K562 (cell line): ENCODE data around the gene IGLON5. TPM values are rescaled to one million over a fixed set of nuclear protein-coding genes. Genes with fewer than 3 reads are reported as not detected.

Experiments
- FIP1L1 ChIP-seq: fragments of 200-400 bp; formaldehyde crosslinking; IDR thresholded peaks from 2 replicates; pipeline ENCODE4 v1.6.1; 2018; ENCODE audit warnings: mild to moderate bottlenecking, low read depth, low read length; ENCODE audit not compliant: poor library complexity, severe bottlenecking
- HDAC6 ChIP-seq: IDR thresholded peaks from 2 replicates; pipeline ENCODE4 v1.6.1; 2012; ENCODE audit warnings: low read depth, mild to moderate bottlenecking, control low read depth, inconsistent platforms, low read length, moderate library complexity
- MAFF ChIP-seq: IDR thresholded peaks from 2 replicates; pipeline ENCODE4 v1.6.1; 2012; ENCODE audit warnings: low read length, improper control_type of control experiment
- TAF9B ChIP-seq: fragments of 450-650 bp; IDR thresholded peaks from 2 replicates; pipeline ENCODE4 v1.6.1; 2018; ENCODE audit warnings: mild to moderate bottlenecking; ENCODE audit not compliant: partially characterized antibody
- ZBTB8A ChIP-seq: fragments of 450-650 bp; IDR thresholded peaks from 2 replicates; pipeline ENCODE4 v1.6.1; 2018; ENCODE audit warnings: mild to moderate bottlenecking, moderate library complexity; ENCODE audit not compliant: partially characterized antibody
- ZNF134 ChIP-seq: fragments of 250-450 bp; sonication (Bioruptor Pico); conservative IDR thresholded peaks from 2 replicates; pipeline ENCODE4 v1.4.0; 2020
- polyA plus RNA-seq, 8 experiments: library from polyadenylated mRNA; depleted of rRNA in 4 of 8; stranded (reverse) in 5 of 8; unstranded in 3 of 8; fragments of >200 nt; fragmentation: Nextera tagmentation in 2 of 8; fragmentation: Illumina TruSeq in 1 of 8; extraction: Ambion mirVana in 2 of 8; extraction: Trizol in 1 of 8; gene quantifications; 2 replicates each; pipeline versions ENCODE4 v1.2.1 to v1.2.3, GENCODE V29; 2011 to 2014; ENCODE audit warnings: inconsistent platforms in 1 of 8, missing spikeins in 1 of 8
- total RNA-seq, 7 experiments: library from RNA; depleted of rRNA in 6 of 7; stranded (reverse); fragments of >200 nt in 6 of 7; fragmentation: Illumina TruSeq in 2 of 7; extraction: Trizol in 2 of 7; gene quantifications; 2 replicates each; pipeline versions ENCODE4 v1.2.1 to v1.2.3, GENCODE V29; 2011 to 2021; ENCODE audit warnings: low replicate concordance in 1 of 7
- TF ChIP-seq, protein P1 (sequence below): fragments of 250-450 bp; sonication (Bioruptor Pico); IDR thresholded peaks from 2 replicates; pipeline ENCODE4 v1.5.0; 2020; ENCODE audit warnings: mild to moderate bottlenecking, borderline replicate concordance
- TF ChIP-seq, protein P2 (sequence below): fragments of 150-350 bp; conservative IDR thresholded peaks from 2 replicates; pipeline ENCODE4 v1.6.1; 2014; ENCODE audit warnings: low read length
- TF ChIP-seq, protein P3 (sequence below): fragments of 450-650 bp; IDR thresholded peaks from 2 replicates; pipeline ENCODE4 v1.6.1; 2018; ENCODE audit not compliant: partially characterized antibody
- TF ChIP-seq, protein P4 (sequence below): fragments of 250-450 bp; sonication (Bioruptor Pico); IDR thresholded peaks from 2 replicates; pipeline ENCODE4 v1.4.0; 2020

Gene IGLON5
- total and polyA plus RNA-seq, 9 of the 15 experiments (the other 6 are each of a cell fraction or from before 2014, with no cell fraction given), result 0.03 to 0.22 (median 0.14) TPM; not detected in 2

DNA sequence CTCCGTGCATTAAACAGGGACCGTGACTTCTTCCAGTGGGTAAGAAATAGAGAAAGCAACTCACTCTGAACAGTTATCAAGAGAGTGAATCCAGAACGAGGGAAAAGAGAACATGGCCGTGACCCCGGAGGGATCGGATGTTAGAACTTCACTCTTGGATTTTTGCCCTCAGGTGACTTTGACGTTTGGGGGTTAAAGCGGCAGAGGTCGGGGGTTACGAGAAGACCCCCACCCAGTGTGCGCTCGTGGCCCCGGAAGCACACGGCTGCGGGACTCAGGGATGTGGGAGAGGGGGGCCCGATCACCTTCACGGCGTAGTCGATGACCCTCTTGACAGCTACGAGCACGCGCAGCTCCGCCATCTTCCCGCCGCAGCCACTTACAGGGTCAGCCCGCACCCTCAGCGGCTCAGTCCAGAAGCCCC is 54.5 kb downstream of the IGLON5 start, which contains the start of gene ETFB (continued):
- TF ChIP-seq ZBTB8A (no peak), MAFF (no peak), FIP1L1 (no peak), TAF9B (peak; percentile 48), ZNF134 (CRISPR knock-in tag) (no peak), HDAC6 (no peak)
- TF ChIP-seq, protein P1, sequence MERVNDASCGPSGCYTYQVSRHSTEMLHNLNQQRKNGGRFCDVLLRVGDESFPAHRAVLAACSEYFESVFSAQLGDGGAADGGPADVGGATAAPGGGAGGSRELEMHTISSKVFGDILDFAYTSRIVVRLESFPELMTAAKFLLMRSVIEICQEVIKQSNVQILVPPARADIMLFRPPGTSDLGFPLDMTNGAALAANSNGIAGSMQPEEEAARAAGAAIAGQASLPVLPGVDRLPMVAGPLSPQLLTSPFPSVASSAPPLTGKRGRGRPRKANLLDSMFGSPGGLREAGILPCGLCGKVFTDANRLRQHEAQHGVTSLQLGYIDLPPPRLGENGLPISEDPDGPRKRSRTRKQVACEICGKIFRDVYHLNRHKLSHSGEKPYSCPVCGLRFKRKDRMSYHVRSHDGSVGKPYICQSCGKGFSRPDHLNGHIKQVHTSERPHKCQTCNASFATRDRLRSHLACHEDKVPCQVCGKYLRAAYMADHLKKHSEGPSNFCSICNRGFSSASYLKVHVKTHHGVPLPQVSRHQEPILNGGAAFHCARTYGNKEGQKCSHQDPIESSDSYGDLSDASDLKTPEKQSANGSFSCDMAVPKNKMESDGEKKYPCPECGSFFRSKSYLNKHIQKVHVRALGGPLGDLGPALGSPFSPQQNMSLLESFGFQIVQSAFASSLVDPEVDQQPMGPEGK (CRISPR knock-in tag), result no peak
- TF ChIP-seq, protein P2, sequence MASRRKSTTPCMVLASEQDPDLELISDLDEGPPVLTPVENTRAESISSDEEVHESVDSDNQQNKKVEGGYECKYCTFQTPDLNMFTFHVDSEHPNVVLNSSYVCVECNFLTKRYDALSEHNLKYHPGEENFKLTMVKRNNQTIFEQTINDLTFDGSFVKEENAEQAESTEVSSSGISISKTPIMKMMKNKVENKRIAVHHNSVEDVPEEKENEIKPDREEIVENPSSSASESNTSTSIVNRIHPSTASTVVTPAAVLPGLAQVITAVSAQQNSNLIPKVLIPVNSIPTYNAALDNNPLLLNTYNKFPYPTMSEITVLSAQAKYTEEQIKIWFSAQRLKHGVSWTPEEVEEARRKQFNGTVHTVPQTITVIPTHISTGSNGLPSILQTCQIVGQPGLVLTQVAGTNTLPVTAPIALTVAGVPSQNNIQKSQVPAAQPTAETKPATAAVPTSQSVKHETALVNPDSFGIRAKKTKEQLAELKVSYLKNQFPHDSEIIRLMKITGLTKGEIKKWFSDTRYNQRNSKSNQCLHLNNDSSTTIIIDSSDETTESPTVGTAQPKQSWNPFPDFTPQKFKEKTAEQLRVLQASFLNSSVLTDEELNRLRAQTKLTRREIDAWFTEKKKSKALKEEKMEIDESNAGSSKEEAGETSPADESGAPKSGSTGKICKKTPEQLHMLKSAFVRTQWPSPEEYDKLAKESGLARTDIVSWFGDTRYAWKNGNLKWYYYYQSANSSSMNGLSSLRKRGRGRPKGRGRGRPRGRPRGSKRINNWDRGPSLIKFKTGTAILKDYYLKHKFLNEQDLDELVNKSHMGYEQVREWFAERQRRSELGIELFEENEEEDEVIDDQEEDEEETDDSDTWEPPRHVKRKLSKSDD, result no peak
- TF ChIP-seq, protein P3, sequence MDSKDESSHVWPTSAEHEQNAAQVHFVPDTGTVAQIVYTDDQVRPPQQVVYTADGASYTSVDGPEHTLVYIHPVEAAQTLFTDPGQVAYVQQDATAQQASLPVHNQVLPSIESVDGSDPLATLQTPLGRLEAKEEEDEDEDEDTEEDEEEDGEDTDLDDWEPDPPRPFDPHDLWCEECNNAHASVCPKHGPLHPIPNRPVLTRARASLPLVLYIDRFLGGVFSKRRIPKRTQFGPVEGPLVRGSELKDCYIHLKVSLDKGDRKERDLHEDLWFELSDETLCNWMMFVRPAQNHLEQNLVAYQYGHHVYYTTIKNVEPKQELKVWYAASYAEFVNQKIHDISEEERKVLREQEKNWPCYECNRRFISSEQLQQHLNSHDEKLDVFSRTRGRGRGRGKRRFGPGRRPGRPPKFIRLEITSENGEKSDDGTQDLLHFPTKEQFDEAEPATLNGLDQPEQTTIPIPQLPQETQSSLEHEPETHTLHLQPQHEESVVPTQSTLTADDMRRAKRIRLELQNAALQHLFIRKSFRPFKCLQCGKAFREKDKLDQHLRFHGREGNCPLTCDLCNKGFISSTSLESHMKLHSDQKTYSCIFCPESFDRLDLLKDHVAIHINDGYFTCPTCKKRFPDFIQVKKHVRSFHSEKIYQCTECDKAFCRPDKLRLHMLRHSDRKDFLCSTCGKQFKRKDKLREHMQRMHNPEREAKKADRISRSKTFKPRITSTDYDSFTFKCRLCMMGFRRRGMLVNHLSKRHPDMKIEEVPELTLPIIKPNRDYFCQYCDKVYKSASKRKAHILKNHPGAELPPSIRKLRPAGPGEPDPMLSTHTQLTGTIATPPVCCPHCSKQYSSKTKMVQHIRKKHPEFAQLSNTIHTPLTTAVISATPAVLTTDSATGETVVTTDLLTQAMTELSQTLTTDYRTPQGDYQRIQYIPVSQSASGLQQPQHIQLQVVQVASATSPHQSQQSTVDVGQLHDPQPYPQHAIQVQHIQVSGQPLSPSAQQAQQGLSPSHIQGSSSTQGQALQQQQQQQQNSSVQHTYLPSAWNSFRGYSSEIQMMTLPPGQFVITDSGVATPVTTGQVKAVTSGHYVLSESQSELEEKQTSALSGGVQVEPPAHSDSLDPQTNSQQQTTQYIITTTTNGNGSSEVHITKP, result no peak
- TF ChIP-seq, protein P4, sequence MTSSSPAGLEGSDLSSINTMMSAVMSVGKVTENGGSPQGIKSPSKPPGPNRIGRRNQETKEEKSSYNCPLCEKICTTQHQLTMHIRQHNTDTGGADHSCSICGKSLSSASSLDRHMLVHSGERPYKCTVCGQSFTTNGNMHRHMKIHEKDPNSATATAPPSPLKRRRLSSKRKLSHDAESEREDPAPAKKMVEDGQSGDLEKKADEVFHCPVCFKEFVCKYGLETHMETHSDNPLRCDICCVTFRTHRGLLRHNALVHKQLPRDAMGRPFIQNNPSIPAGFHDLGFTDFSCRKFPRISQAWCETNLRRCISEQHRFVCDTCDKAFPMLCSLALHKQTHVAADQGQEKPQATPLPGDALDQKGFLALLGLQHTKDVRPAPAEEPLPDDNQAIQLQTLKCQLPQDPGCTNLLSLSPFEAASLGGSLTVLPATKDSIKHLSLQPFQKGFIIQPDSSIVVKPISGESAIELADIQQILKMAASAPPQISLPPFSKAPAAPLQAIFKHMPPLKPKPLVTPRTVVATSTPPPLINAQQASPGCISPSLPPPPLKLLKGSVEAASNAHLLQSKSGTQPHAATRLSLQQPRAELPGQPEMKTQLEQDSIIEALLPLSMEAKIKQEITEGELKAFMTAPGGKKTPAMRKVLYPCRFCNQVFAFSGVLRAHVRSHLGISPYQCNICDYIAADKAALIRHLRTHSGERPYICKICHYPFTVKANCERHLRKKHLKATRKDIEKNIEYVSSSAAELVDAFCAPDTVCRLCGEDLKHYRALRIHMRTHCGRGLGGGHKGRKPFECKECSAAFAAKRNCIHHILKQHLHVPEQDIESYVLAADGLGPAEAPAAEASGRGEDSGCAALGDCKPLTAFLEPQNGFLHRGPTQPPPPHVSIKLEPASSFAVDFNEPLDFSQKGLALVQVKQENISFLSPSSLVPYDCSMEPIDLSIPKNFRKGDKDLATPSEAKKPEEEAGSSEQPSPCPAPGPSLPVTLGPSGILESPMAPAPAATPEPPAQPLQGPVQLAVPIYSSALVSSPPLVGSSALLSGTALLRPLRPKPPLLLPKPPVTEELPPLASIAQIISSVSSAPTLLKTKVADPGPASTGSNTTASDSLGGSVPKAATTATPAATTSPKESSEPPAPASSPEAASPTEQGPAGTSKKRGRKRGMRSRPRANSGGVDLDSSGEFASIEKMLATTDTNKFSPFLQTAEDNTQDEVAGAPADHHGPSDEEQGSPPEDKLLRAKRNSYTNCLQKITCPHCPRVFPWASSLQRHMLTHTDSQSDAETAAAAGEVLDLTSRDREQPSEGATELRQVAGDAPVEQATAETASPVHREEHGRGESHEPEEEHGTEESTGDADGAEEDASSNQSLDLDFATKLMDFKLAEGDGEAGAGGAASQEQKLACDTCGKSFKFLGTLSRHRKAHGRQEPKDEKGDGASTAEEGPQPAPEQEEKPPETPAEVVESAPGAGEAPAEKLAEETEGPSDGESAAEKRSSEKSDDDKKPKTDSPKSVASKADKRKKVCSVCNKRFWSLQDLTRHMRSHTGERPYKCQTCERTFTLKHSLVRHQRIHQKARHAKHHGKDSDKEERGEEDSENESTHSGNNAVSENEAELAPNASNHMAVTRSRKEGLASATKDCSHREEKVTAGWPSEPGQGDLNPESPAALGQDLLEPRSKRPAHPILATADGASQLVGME (CRISPR knock-in tag), result 0 out of 2 replicates have a peak, but pooled peaks have one; percentile 18
